HepG2 (cell line): Measurements from ENCODE around the gene WFDC5. TPM values are rescaled to one million over a fixed set of nuclear protein-coding genes. Genes with fewer than 3 reads are reported as not detected.

ENCODE experiments used
- AKAP8 ChIP-seq: sonication (generic); formaldehyde crosslinking; IDR thresholded peaks from 2 replicates; pipeline ENCODE4 v1.5.1; 2020; ENCODE audit warnings: mild to moderate bottlenecking, missing genetic modification reagents
- BATF2 ChIP-seq: sonication (generic); formaldehyde crosslinking; IDR thresholded peaks from 2 replicates; pipeline ENCODE4 v1.8.0; 2022; ENCODE audit warnings: mild to moderate bottlenecking, missing genetic modification reagents, moderate library complexity
- CBX2 ChIP-seq, 2 experiments: fragments of 200-600 bp in 1 of 2; sonication (generic); formaldehyde crosslinking in 1 of 2; IDR thresholded peaks; 2 replicates each; pipeline versions ENCODE4 v1.7.0 to v1.8.1; 2018 to 2022; ENCODE audit warnings: low read depth in 2 of 2, low read length in 1 of 2, mild to moderate bottlenecking in 1 of 2, missing genetic modification reagents in 1 of 2
- CBX5 ChIP-seq: sonication (generic); formaldehyde crosslinking; IDR thresholded peaks from 2 replicates; pipeline ENCODE4 v1.4.0; 2020; ENCODE audit warnings: missing genetic modification reagents, borderline replicate concordance
- EHMT2 ChIP-seq: fragments of 200-600 bp; sonication (generic); IDR thresholded peaks from 2 replicates; pipeline ENCODE4 v1.7.0; 2017; ENCODE audit warnings: antibody characterized with exemption, low read depth, low read length, borderline replicate concordance
- MXI1 ChIP-seq: IDR thresholded peaks from 3 replicates; pipeline ENCODE4 v1.6.1; 2012; ENCODE audit warnings: low read depth, low read length, inconsistent platforms, borderline replicate concordance
- NR2F1 ChIP-seq, 2 experiments: fragments of 450-650 bp in 1 of 2; formaldehyde crosslinking in 1 of 2; IDR thresholded peaks; 2 replicates each; pipeline versions ENCODE4 v1.5.0 to v1.6.1; 2016 to 2020; ENCODE audit warnings: mild to moderate bottlenecking in 1 of 2, missing compliant biosample characterization in 1 of 2, missing genetic modification reagents in 1 of 2, moderate library complexity in 1 of 2
- PRDM10 ChIP-seq: sonication (generic); formaldehyde crosslinking; IDR thresholded peaks from 2 replicates; pipeline ENCODE4 v1.4.0; 2020; ENCODE audit warnings: low read depth, missing genetic modification reagents
- RXRA ChIP-seq: sonication (generic); formaldehyde crosslinking; IDR thresholded peaks from 2 replicates; pipeline ENCODE4 v1.5.1; 2020; ENCODE audit warnings: missing genetic modification reagents
- TFAP4 ChIP-seq: sonication (generic); IDR thresholded peaks from 2 replicates; pipeline ENCODE4 v1.6.1; 2016; ENCODE audit warnings: low read depth, borderline replicate concordance
- TOE1 ChIP-seq: sonication (generic); formaldehyde crosslinking; IDR thresholded peaks from 2 replicates; pipeline ENCODE4 v1.4.0; 2020; ENCODE audit warnings: mild to moderate bottlenecking, missing genetic modification reagents
- ZBTB21 ChIP-seq: sonication (generic); formaldehyde crosslinking; IDR thresholded peaks from 2 replicates; pipeline ENCODE4 v1.4.0; 2020; ENCODE audit warnings: missing genetic modification reagents
- ZBTB38 ChIP-seq: sonication (generic); formaldehyde crosslinking; IDR thresholded peaks from 2 replicates; pipeline ENCODE4 v1.5.1; 2020; ENCODE audit warnings: mild to moderate bottlenecking, missing genetic modification reagents
- ZNF160 ChIP-seq: sonication (generic); formaldehyde crosslinking; IDR thresholded peaks from 2 replicates; pipeline ENCODE4 v1.8.0; 2022; ENCODE audit warnings: mild to moderate bottlenecking, inconsistent platforms, missing genetic modification reagents
- ZNF333 ChIP-seq: sonication (generic); formaldehyde crosslinking; IDR thresholded peaks from 2 replicates; pipeline ENCODE4 v1.4.0; 2020; ENCODE audit warnings: mild to moderate bottlenecking, missing genetic modification reagents, borderline replicate concordance
- ZNF562 ChIP-seq: sonication (generic); formaldehyde crosslinking; IDR thresholded peaks from 2 replicates; pipeline ENCODE4 v1.8.0; 2022; ENCODE audit warnings: missing genetic modification reagents, borderline replicate concordance
- ZNF749 ChIP-seq: sonication (generic); formaldehyde crosslinking; IDR thresholded peaks from 2 replicates; pipeline ENCODE4 v1.8.0; 2022; ENCODE audit warnings: mild to moderate bottlenecking, missing genetic modification reagents, moderate library complexity, borderline replicate concordance
- ZNF768 ChIP-seq: sonication (generic); formaldehyde crosslinking; IDR thresholded peaks from 2 replicates; pipeline ENCODE4 v1.4.0; 2020; ENCODE audit warnings: missing genetic modification reagents
- polyA plus RNA-seq, 8 experiments: library from polyadenylated mRNA; depleted of rRNA in 3 of 8; stranded (reverse) in 7 of 8; unstranded in 1 of 8; fragments of >200 nt; fragmentation: Illumina TruSeq in 4 of 8; extraction: Trizol in 4 of 8; gene quantifications; 2 replicates each; pipeline versions ENCODE4 v1.2.1 to v1.2.3, GENCODE V29; 2011 to 2016; ENCODE audit warnings: low read depth in 4 of 8, missing spikeins in 1 of 8, mixed read lengths in 1 of 8; ENCODE audit not compliant: insufficient read depth in 1 of 8
- total RNA-seq, 5 experiments: library from RNA; depleted of rRNA; stranded (reverse); fragments of >200 nt; fragmentation: Illumina TruSeq; extraction: Trizol; gene quantifications; 2 replicates each; pipeline ENCODE4 v1.2.3, GENCODE V29; 2016; ENCODE audit warnings: low read depth in 1 of 5
- TF ChIP-seq, protein P1 (sequence below): sonication (generic); formaldehyde crosslinking; IDR thresholded peaks from 2 replicates; pipeline ENCODE4 v1.5.0; 2020; ENCODE audit warnings: mild to moderate bottlenecking, missing genetic modification reagents, moderate library complexity

WFDC5 gene
- total and polyA plus RNA-seq, 2 of the 13 experiments (the other 11 are each of a cell fraction or from before 2014, with no cell fraction given): not detected

DNA sequence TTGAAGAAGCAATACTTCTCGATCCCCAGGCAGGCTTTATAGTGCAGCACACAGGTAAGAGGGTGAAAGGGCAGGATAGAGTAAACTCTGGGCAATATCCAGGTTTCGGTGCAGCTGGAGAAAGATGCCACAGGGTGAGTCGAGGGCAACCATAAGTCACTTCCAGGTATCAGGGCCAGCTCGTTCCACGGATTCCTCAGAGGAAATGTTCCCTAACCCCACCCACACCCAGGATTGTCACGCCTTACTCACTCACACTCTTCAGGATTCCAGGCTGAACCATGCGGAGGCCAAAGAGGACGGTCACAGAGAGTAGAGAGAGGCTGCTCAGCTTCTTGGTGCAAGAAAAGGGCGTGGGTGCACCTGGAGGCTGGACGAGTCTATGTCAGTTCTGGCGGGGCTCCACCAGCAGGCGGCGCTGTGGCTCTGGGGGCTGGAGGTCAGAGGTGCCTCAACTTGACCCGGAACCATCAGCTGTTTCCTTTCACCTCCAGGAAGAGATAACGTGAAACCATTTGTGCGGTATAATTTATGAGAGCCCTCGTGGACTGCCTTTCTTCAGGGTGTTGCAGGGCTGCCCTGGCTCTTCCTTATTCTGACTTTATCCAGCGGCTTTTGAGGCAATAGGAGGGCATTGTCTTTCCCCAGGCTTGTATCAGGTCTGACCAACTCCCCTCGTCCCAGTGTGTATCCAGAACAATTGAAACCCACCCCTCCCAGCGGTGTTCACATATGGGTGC lies 23.8 kb upstream of the WFDC5 start (continued):
- peak; percentile 77; the same call in 1 of the 2 replicates for TF ChIP-seq TFAP4
- TF ChIP-seq RXRA: peak; percentile 31; the same call in 1 of the 2 replicates
- peak; percentile 45; the same call in 1 of the 2 replicates for TF ChIP-seq ZNF768 (CRISPR knock-in tag)
- no peak for TF ChIP-seq ZNF333 (CRISPR knock-in tag)
- TF ChIP-seq AKAP8 (CRISPR knock-in tag): no peak
- no peak for TF ChIP-seq ZBTB21 (CRISPR knock-in tag)
- TF ChIP-seq, protein P1, sequence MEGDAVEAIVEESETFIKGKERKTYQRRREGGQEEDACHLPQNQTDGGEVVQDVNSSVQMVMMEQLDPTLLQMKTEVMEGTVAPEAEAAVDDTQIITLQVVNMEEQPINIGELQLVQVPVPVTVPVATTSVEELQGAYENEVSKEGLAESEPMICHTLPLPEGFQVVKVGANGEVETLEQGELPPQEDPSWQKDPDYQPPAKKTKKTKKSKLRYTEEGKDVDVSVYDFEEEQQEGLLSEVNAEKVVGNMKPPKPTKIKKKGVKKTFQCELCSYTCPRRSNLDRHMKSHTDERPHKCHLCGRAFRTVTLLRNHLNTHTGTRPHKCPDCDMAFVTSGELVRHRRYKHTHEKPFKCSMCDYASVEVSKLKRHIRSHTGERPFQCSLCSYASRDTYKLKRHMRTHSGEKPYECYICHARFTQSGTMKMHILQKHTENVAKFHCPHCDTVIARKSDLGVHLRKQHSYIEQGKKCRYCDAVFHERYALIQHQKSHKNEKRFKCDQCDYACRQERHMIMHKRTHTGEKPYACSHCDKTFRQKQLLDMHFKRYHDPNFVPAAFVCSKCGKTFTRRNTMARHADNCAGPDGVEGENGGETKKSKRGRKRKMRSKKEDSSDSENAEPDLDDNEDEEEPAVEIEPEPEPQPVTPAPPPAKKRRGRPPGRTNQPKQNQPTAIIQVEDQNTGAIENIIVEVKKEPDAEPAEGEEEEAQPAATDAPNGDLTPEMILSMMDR: peak; percentile 85
- TF ChIP-seq EHMT2: no peak
- no peak for TF ChIP-seq ZBTB38 (CRISPR knock-in tag)
- no peak for TF ChIP-seq BATF2 (CRISPR knock-in tag)
- TF ChIP-seq CBX2 (IDR thresholded peaks at IDR 0.05; ENCODE audit: low read depth, low read length): no peak
- no peak for TF ChIP-seq CBX2 (CRISPR knock-in tag; IDR thresholded peaks at IDR 0.05; ENCODE audit: low read depth)
- TF ChIP-seq ZNF749 (CRISPR knock-in tag): no peak
- no peak for TF ChIP-seq ZNF562
- no peak for TF ChIP-seq PRDM10
- TF ChIP-seq ZNF160 (CRISPR knock-in tag): no peak
- no peak for TF ChIP-seq TOE1 (CRISPR knock-in tag)
- TF ChIP-seq NR2F1 (CRISPR knock-in tag; IDR thresholded peaks at IDR 0.05): peak; percentile 64 to 87; a peak in 3 of 4 replicates
- TF ChIP-seq MXI1: no peak
- TF ChIP-seq CBX5 (CRISPR knock-in tag): peak; percentile 53; the same call in 1 of the 2 replicates
